ENCODE data around the gene SPATS2. TPM values are rescaled to one million over a fixed set of nuclear protein-coding genes. Genes with fewer than 3 reads are reported as not detected.

The SPATS2 gene
- total RNA-seq, 3 donors from 2014 or later (not counting 1 experiment from before 2014, with no cell fraction given), result 14.6 to 18.4 (median 15.4) TPM

DNA sequence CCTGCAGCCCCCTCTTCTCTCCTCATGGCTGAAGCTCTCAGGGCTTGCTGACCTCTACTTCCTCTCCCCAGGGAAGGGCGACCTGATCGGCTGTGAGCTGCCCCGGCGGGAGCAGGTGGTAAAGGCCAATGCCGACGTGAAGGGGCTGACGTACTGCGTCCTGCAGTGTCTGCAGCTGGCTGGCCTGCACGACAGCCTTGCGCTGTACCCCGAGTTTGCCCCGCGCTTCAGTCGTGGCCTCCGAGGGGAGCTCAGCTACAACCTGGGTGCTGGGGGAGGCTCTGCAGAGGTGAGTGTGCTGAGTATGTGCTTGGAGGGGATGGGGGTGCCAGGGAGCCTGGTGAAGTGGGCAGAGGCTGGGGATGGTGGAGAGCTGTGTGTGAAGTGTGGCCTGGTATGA is 187.0 kb downstream of the SPATS2 start:
- intact Hi-C loops (cut with micrococcal nuclease), result no loop called here
- no peak overlapping the region for H3K27ac ChIP-seq (ENCODE audit: low read length)
- 93% methylated on average over 15 of the region's 15 CpGs for WGBS (ENCODE audit: insufficient coverage)
- TF ChIP-seq, protein P1, sequence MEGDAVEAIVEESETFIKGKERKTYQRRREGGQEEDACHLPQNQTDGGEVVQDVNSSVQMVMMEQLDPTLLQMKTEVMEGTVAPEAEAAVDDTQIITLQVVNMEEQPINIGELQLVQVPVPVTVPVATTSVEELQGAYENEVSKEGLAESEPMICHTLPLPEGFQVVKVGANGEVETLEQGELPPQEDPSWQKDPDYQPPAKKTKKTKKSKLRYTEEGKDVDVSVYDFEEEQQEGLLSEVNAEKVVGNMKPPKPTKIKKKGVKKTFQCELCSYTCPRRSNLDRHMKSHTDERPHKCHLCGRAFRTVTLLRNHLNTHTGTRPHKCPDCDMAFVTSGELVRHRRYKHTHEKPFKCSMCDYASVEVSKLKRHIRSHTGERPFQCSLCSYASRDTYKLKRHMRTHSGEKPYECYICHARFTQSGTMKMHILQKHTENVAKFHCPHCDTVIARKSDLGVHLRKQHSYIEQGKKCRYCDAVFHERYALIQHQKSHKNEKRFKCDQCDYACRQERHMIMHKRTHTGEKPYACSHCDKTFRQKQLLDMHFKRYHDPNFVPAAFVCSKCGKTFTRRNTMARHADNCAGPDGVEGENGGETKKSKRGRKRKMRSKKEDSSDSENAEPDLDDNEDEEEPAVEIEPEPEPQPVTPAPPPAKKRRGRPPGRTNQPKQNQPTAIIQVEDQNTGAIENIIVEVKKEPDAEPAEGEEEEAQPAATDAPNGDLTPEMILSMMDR (IDR thresholded peaks at IDR 0.05), result no peak
- H3K4me3 Mint-ChIP-seq, result no peak overlapping the region
- peaks cover 31% of the 10 kb centered on the region for H3K36me3 ChIP-seq (ENCODE audit: control insufficient read depth, insufficient read depth, low read length)
- no peaks in the 10 kb centered on the region for H3K9me3 Mint-ChIP-seq
- no peaks in the 10 kb centered on the region for H3K4me1 Mint-ChIP-seq
- peaks cover 3% of the 10 kb centered on the region for H3K4me1 ChIP-seq (ENCODE audit: control insufficient read depth, insufficient read depth, low read length)
- H3K27me3 Mint-ChIP-seq (ENCODE audit: low read depth in 2 of 2), result peaks cover 0 to 10% of the 10 kb centered on the region in 2 donors
- no peak overlapping the region for H3K27ac Mint-ChIP-seq
- no peaks in the 10 kb centered on the region for H3K27me3 ChIP-seq (ENCODE audit: control insufficient read depth, insufficient read depth, low read length)
- DNase-seq (no peak), ATAC-seq (no peak)
- no peak overlapping the region for H3K4me3 ChIP-seq (ENCODE audit: low read length)
- no peaks in the 10 kb centered on the region for H3K9me3 ChIP-seq (ENCODE audit: control insufficient read depth, insufficient read depth, low read length)
- no peaks in the 10 kb centered on the region for H3K36me3 Mint-ChIP-seq

DNA sequence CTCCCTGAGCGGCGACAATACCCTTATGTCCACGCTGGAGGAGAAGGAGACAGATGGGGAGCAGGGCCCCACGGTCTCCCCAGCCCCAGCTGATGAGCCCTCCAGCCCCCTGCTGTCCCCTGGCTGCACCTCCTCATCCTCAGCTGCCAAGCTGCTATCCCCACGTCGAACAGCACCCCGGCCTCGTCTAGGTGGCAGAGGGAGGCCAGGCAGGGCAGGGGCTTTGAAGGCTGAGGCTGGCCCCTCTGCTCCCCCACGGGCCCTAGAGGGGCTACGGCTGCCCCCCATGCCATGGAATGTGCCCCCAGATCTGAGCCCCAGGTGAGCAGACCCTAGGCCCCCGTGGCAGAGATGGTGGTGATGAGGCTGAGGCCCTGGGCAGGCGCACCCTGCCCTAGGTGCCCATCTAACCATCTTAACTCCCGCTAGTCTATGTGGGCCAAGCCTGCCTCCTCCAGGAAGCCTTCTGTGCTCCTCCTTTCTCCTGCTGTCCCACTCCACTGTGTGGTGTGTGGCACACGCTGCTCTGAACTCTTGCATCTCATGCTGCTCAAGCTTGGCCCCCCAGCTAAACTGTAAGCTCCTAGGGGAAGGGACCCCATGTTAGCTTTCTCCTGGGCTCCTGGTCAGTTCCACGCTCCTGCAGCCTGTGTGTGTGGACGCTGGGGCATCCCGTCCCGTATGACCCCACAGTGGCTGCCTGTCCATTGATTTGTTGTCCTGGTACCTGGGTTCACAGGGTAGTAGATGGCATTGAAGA is 188.5 kb downstream of the SPATS2 start:
- H3K36me3 ChIP-seq (ENCODE audit: control insufficient read depth, insufficient read depth, low read length), result peaks cover 46% of the 10 kb centered on the region
- H3K27ac ChIP-seq (ENCODE audit: low read length), result no peak overlapping the region
- WGBS (ENCODE audit: insufficient coverage), result 95% methylated on average over 18 of the region's 18 CpGs
- no peaks in the 10 kb centered on the region for H3K9me3 Mint-ChIP-seq
- DNase-seq, result no peak
- TF ChIP-seq, protein P1 (IDR thresholded peaks at IDR 0.05), result no peak
- peaks cover 3 to 5% of the 10 kb centered on the region in 2 donors for H3K4me1 Mint-ChIP-seq
- no peaks in the 10 kb centered on the region for H3K9me3 ChIP-seq (ENCODE audit: control insufficient read depth, insufficient read depth, low read length)
- no peaks in the 10 kb centered on the region for H3K36me3 Mint-ChIP-seq
- intact Hi-C loops (cut with micrococcal nuclease), result no loop called here
- peak overlapping the region in 1 of 2 donors; percentile 31 for H3K27ac Mint-ChIP-seq
- H3K4me3 Mint-ChIP-seq, result no peak overlapping the region
- no peak overlapping the region for H3K4me3 ChIP-seq (ENCODE audit: low read length)
- peaks cover 2% of the 10 kb centered on the region for H3K4me1 ChIP-seq (ENCODE audit: control insufficient read depth, insufficient read depth, low read length)
- no peaks in the 10 kb centered on the region for H3K27me3 ChIP-seq (ENCODE audit: control insufficient read depth, insufficient read depth, low read length)
- H3K27me3 Mint-ChIP-seq (ENCODE audit: low read depth in 2 of 2), result peaks cover 0 to 4% of the 10 kb centered on the region in 2 donors
- ATAC-seq, result no peak

- 87% methylated on average over 12 of the region's 12 CpGs for WGBS (ENCODE audit: insufficient coverage)
These were observed 189.3 kb downstream of the SPATS2 start for GRCh38 chr12:49556391-49557186.

More at GRCh38 chr12:49556391-49557186, 189.3 kb downstream of the SPATS2 start:
- TF ChIP-seq, protein P1 (IDR thresholded peaks at IDR 0.05), result no peak
- no peaks in the 10 kb centered on the region for H3K27me3 ChIP-seq (ENCODE audit: control insufficient read depth, insufficient read depth, low read length)
- peaks cover 7% of the 10 kb centered on the region for H3K4me1 ChIP-seq (ENCODE audit: control insufficient read depth, insufficient read depth, low read length)
- DNase-seq (no peak), ATAC-seq (no peak)
- no peaks in the 10 kb centered on the region for H3K9me3 ChIP-seq (ENCODE audit: control insufficient read depth, insufficient read depth, low read length)
- H3K27ac ChIP-seq (ENCODE audit: low read length), result no peak overlapping the region
- intact Hi-C loops (cut with micrococcal nuclease), result no loop called here
- no peaks in the 10 kb centered on the region for H3K36me3 Mint-ChIP-seq
- H3K4me3 Mint-ChIP-seq, result no peak overlapping the region
- peaks cover 5 to 7% of the 10 kb centered on the region in 2 donors for H3K4me1 Mint-ChIP-seq
- peak overlapping the region in 1 of 2 donors; percentile 31 for H3K27ac Mint-ChIP-seq
- H3K27me3 Mint-ChIP-seq (ENCODE audit: low read depth in 2 of 2), result peaks cover 0 to 4% of the 10 kb centered on the region in 2 donors
- no peaks in the 10 kb centered on the region for H3K9me3 Mint-ChIP-seq
- H3K36me3 ChIP-seq (ENCODE audit: control insufficient read depth, insufficient read depth, low read length), result peaks cover 54% of the 10 kb centered on the region
- no peak overlapping the region for H3K4me3 ChIP-seq (ENCODE audit: low read length)

All from natural killer cell (primary cell).